T-cell (primary cell): ENCODE data around the gene UNCX. TPM values are rescaled to one million over a fixed set of nuclear protein-coding genes. Genes with fewer than 3 reads are reported as not detected.

Source experiments
- ATAC-seq, 4 experiments: fragments of 200-7000 bp in 3 of 4; fragments of 150-1000 bp in 1 of 4; cut with Tn5 transposase; replicated peaks in 1 of 4; 1 replicate in 3 of 4; 2 replicates in 1 of 4; pipeline ENCODE4 v1.10.0; 2021; ENCODE audit warnings: moderate library complexity in 3 of 4, mild to moderate bottlenecking in 2 of 4, moderate number of reproducible peaks in 1 of 4
- CTCF ChIA-PET, 2 donors: fragments of 300-600 bp; sonication (Branson Sonifier 250); formaldehyde crosslinking; loops; one replicate each; lab custom pipeline; 2022; ENCODE audit warnings: antibody characterized with exemption in 2 of 2; lab: Charles Lee
- POLR2A ChIA-PET, 2 donors: fragments of 300-600 bp; sonication (Branson Sonifier 250); formaldehyde crosslinking; loops; one replicate each; lab custom pipeline; 2022; ENCODE audit warnings: antibody characterized with exemption in 2 of 2; lab: Charles Lee
- DNase-seq, 35 experiments: peaks; one replicate each; pipeline versions ENCODE4 v3.0.0 to v3.0.0-alpha.2; 2013 to 2023
- H3K27ac ChIP-seq: one replicate; pipeline ENCODE4 v1.5.1; 2013; ENCODE audit warnings: low read length
- H3K27me3 ChIP-seq, 2 experiments: replicated peaks in 1 of 2; 1 replicate in 1 of 2; 2 replicates in 1 of 2; pipeline versions ENCODE4 v1.6.1 to v1.7.0; 2013; ENCODE audit warnings: low read length in 1 of 2, mixed read lengths in 1 of 2; ENCODE audit not compliant: control insufficient read depth in 2 of 2, insufficient read depth in 2 of 2; ENCODE audit errors: extremely low read depth in 1 of 2
- H3K36me3 ChIP-seq, 2 donors: 1 replicate in 1 of 2; 2 replicates in 1 of 2; pipeline versions ENCODE4 v1.6.1 to v1.7.0; 2013; ENCODE audit warnings: low read length in 1 of 2; ENCODE audit not compliant: control insufficient read depth in 2 of 2, insufficient read depth in 1 of 2; ENCODE audit errors: extremely low read depth in 1 of 2
- H3K4me1 ChIP-seq, 2 experiments: 1 replicate in 1 of 2; 2 replicates in 1 of 2; pipeline versions ENCODE4 v1.6.1 to v1.7.0; 2013; ENCODE audit warnings: low read length in 2 of 2, mixed read lengths in 1 of 2; ENCODE audit not compliant: insufficient read depth in 2 of 2, control insufficient read depth in 1 of 2; ENCODE audit errors: extremely low read depth in 1 of 2
- H3K4me3 ChIP-seq, 2 donors: 1 replicate in 1 of 2; 2 replicates in 1 of 2; pipeline versions ENCODE4 v1.5.1 to v1.7.0; 2013; ENCODE audit warnings: mild to moderate bottlenecking in 2 of 2, low read length in 1 of 2, moderate library complexity in 1 of 2; ENCODE audit not compliant: control insufficient read depth in 1 of 2; ENCODE audit errors: extremely low read depth in 1 of 2
- H3K9me3 ChIP-seq: 2 replicates; pipeline ENCODE4 v1.7.0; 2013
- H3K27ac Mint-ChIP-seq, 2 donors: one replicate each; pipeline ENCODE4 v1.8.0; 2020 to 2021; ENCODE audit warnings: mild to moderate bottlenecking in 2 of 2, mixed read lengths in 2 of 2
- H3K27me3 Mint-ChIP-seq, 2 donors: one replicate each; pipeline ENCODE4 v1.8.0; 2021 to 2022; ENCODE audit warnings: mixed read lengths in 2 of 2
- H3K36me3 Mint-ChIP-seq: one replicate; pipeline ENCODE4 v1.8.0; 2021; ENCODE audit warnings: mixed read lengths
- H3K4me1 Mint-ChIP-seq, 3 donors: one replicate each; pipeline ENCODE4 v1.8.0; 2020 to 2022; ENCODE audit warnings: mixed read lengths in 3 of 3, mild to moderate bottlenecking in 1 of 3
- H3K4me3 Mint-ChIP-seq, 3 donors: one replicate each; pipeline ENCODE4 v1.8.0; 2020 to 2022; ENCODE audit warnings: mild to moderate bottlenecking in 3 of 3, mixed read lengths in 3 of 3, moderate library complexity in 3 of 3
- H3K9me3 Mint-ChIP-seq, 3 donors: one replicate each; pipeline ENCODE4 v1.8.0; 2020 to 2022; ENCODE audit warnings: mixed read lengths in 3 of 3
- WGBS: methylation state at CpG from one replicate; pipeline ENCODE4 v1.1.5; 2013; ENCODE audit warnings: missing lambda C conversion rate; ENCODE audit not compliant: insufficient coverage; 5-methylcytosine and 5-hydroxymethylcytosine counted together
- total RNA-seq, 35 experiments: library from RNA in 6 of 35; stranded (reverse) in 6 of 35; fragments of 120-200 nt in 1 of 35; gene quantifications; one replicate each; pipeline versions ENCODE4 v1.2.1 to v1.2.4 and lab custom pipeline; 2013 to 2026

UNCX gene
- total RNA-seq, 5 donors from 2014 or later (not counting 1 experiment from before 2014, with no cell fraction given): not detected

- Mint-ChIP-seq H3K9me3 (no peaks in the 10 kb centered on the region), H3K27ac (no peak overlapping the region), H3K36me3 (no peaks in the 10 kb centered on the region), H3K4me3 (no peak overlapping the region), H3K27me3 (peaks cover 53 to 69% of the 10 kb centered on the region in 2 donors), H3K4me1 (peaks cover 5 to 29% (median 23%) of the 10 kb centered on the region in 3 donors)
- Histone ChIP-seq H3K27ac (no peak overlapping the region), H3K4me3 (no peak overlapping the region), H3K9me3 (no peaks in the 10 kb centered on the region), H3K36me3 (no peaks in the 10 kb centered on the region), H3K4me1 (peaks cover 0 to 15% of the 10 kb centered on the region in 2 experiments), H3K27me3 (peaks cover 12 to 87% of the 10 kb centered on the region in 2 experiments)
- ATAC-seq: no peak
- DNase-seq: no peak
- CTCF ChIA-PET: no interaction called here
- POLR2A ChIA-PET: no interaction called here
- 14% methylated on average over 36 of the region's 38 CpGs for WGBS
These were observed 8.6 kb downstream of the UNCX start for GRCh38 chr7:1241258-1241602.

GRCh38 chr7:1241603-1242255, 9.1 kb downstream of the UNCX start:
- H3K4me3 ChIP-seq: no peak overlapping the region
- ChIA-PET CTCF (interaction anchor here in 1 of 2 donors (0.6 to 0.7 kb wide), 2 partner anchors 17 to 218 kb away, joined by 3 to 5 read pairs; partner anchors contain the start of gene MICALL2), POLR2A (no interaction called here)
- H3K4me1 ChIP-seq: peaks cover 0 to 20% of the 10 kb centered on the region in 2 experiments
- no peak for DNase-seq
- Mint-ChIP-seq H3K36me3 (no peaks in the 10 kb centered on the region), H3K4me3 (no peak overlapping the region), H3K4me1 (peaks cover 5 to 31% (median 25%) of the 10 kb centered on the region in 3 donors), H3K27ac (no peak overlapping the region), H3K27me3 (peaks cover 57 to 73% of the 10 kb centered on the region in 2 donors), H3K9me3 (no peaks in the 10 kb centered on the region)
- no peak for ATAC-seq
- peaks cover 12 to 92% of the 10 kb centered on the region in 2 experiments for H3K27me3 ChIP-seq
- H3K36me3 ChIP-seq: no peaks in the 10 kb centered on the region
- 6% methylated on average over 23 of the region's 51 CpGs for WGBS
- H3K9me3 ChIP-seq: no peaks in the 10 kb centered on the region
- no peak overlapping the region for H3K27ac ChIP-seq

GRCh38 chr7:1242256-1242605, 9.6 kb downstream of the UNCX start:
- H3K27ac ChIP-seq: no peak overlapping the region
- WGBS: 6% methylated on average over 27 of the region's 33 CpGs
- no peak for ATAC-seq
- Mint-ChIP-seq H3K36me3 (no peaks in the 10 kb centered on the region), H3K9me3 (no peaks in the 10 kb centered on the region), H3K4me1 (peaks cover under 1 to 31% (median 25%) of the 10 kb centered on the region in 3 donors), H3K27ac (no peak overlapping the region), H3K27me3 (peaks cover 60 to 72% of the 10 kb centered on the region in 2 donors), H3K4me3 (no peak overlapping the region)
- ChIA-PET POLR2A (no interaction called here), CTCF (interaction anchor here in 1 of 2 donors (0.6 to 0.7 kb wide), 2 partner anchors 18 to 217 kb away, joined by 3 to 5 read pairs; partner anchors contain the start of gene MICALL2)
- H3K9me3 ChIP-seq: no peaks in the 10 kb centered on the region
- no peak overlapping the region for H3K4me3 ChIP-seq
- no peak for DNase-seq
- peaks cover 12 to 89% of the 10 kb centered on the region in 2 experiments for H3K27me3 ChIP-seq
- no peaks in the 10 kb centered on the region for H3K36me3 ChIP-seq
- peaks cover 0 to 19% of the 10 kb centered on the region in 2 experiments for H3K4me1 ChIP-seq

- Histone ChIP-seq H3K36me3 (no peaks in the 10 kb centered on the region), H3K4me3 (no peak overlapping the region), H3K9me3 (no peaks in the 10 kb centered on the region), H3K4me1 (peaks cover 0 to 23% of the 10 kb centered on the region in 2 experiments), H3K27ac (no peak overlapping the region), H3K27me3 (peaks cover 10 to 88% of the 10 kb centered on the region in 2 experiments)
- CTCF ChIA-PET: no interaction called here
- no peak overlapping the region for H3K4me3 Mint-ChIP-seq
- H3K9me3 Mint-ChIP-seq: no peaks in the 10 kb centered on the region
- 9% methylated on average over 40 of the region's 53 CpGs for WGBS
- peaks cover 58 to 70% of the 10 kb centered on the region in 2 donors for H3K27me3 Mint-ChIP-seq
- H3K27ac Mint-ChIP-seq: no peak overlapping the region
- H3K36me3 Mint-ChIP-seq: no peaks in the 10 kb centered on the region
- DNase-seq (no peak), ATAC-seq (no peak)
- peaks cover 0 to 29% (median 22%) of the 10 kb centered on the region in 3 donors for H3K4me1 Mint-ChIP-seq
- POLR2A ChIA-PET: no interaction called here
These were observed 10.1 kb downstream of the UNCX start for GRCh38 chr7:1242606-1243289.

- H3K27ac Mint-ChIP-seq: no peak overlapping the region
- WGBS: 12% methylated on average over 9 of the region's 17 CpGs
- POLR2A ChIA-PET: no interaction called here
- Histone ChIP-seq H3K36me3 (no peaks in the 10 kb centered on the region), H3K27me3 (peaks cover 7 to 88% of the 10 kb centered on the region in 2 experiments), H3K4me1 (peaks cover 0 to 30% of the 10 kb centered on the region in 2 experiments), H3K9me3 (no peaks in the 10 kb centered on the region), H3K27ac (no peak overlapping the region), H3K4me3 (no peak overlapping the region)
- DNase-seq (no peak), ATAC-seq (no peak)
- H3K4me1 Mint-ChIP-seq: peaks cover 4 to 31% (median 26%) of the 10 kb centered on the region in 3 donors
- H3K4me3 Mint-ChIP-seq: no peak overlapping the region
- H3K27me3 Mint-ChIP-seq: peaks cover 60 to 71% of the 10 kb centered on the region in 2 donors
- CTCF ChIA-PET: no interaction called here
- H3K36me3 Mint-ChIP-seq: no peaks in the 10 kb centered on the region
- no peaks in the 10 kb centered on the region for H3K9me3 Mint-ChIP-seq
These were observed 10.8 kb downstream of the UNCX start for GRCh38 chr7:1243290-1243963.

GRCh38 chr7:1243964-1244416, 11.3 kb downstream of the UNCX start:
- no peaks in the 10 kb centered on the region for H3K9me3 Mint-ChIP-seq
- ATAC-seq: no peak
- peaks cover 60 to 73% of the 10 kb centered on the region in 2 donors for H3K27me3 Mint-ChIP-seq
- H3K4me3 Mint-ChIP-seq: no peak overlapping the region
- DNase-seq: no peak
- Histone ChIP-seq H3K9me3 (no peaks in the 10 kb centered on the region), H3K4me3 (no peak overlapping the region), H3K36me3 (no peaks in the 10 kb centered on the region), H3K4me1 (peaks cover 0 to 35% of the 10 kb centered on the region in 2 experiments), H3K27me3 (peaks cover 7 to 88% of the 10 kb centered on the region in 2 experiments), H3K27ac (no peak overlapping the region)
- POLR2A ChIA-PET: no interaction called here
- peaks cover 7 to 33% (median 27%) of the 10 kb centered on the region in 3 donors for H3K4me1 Mint-ChIP-seq
- WGBS: 14% methylated on average over 8 of the region's 24 CpGs
- no peaks in the 10 kb centered on the region for H3K36me3 Mint-ChIP-seq
- CTCF ChIA-PET: no interaction called here
- H3K27ac Mint-ChIP-seq: peak overlapping the region in 1 of 2 donors; percentile 49
